Stimulated activated CD8-positive, alpha-beta memory T cell treated with anti-CD3 and anti-CD28 coated beads, Interleukin-7, amount 100 ng/mL, for 48 hours (primary cell): Measurements from ENCODE around the gene DNAJB6.

Source experiments
- DNase-seq, 2 donors: peaks; one replicate each; pipeline ENCODE4 v3.0.0-alpha.2; 2020; ENCODE audit warnings: low read depth in 1 of 2; ENCODE audit errors: extremely low read depth in 1 of 2

DNAJB6 gene

GRCh38 chr7:157336383-157337315 lies at the start of gene DNAJB6:
Gene DNAJB6, plus strand, starts transcription at chr7:157337004. Its CDS starts 21,569 bp downstream, at chr7:157358573.
- peak; percentile 86 to 93 for DNase-seq

GRCh38 chr7:157291404-157292080 lies 45.3 kb upstream of the DNAJB6 start:
- DNase-seq: no peak

- DNase-seq: no peak
Measured at GRCh38 chr7:157292258-157292657, 44.5 kb upstream of the DNAJB6 start.

- no peak for DNase-seq
Measured at GRCh38 chr7:157292770-157293412, 43.9 kb upstream of the DNAJB6 start.

- DNase-seq: no peak
Measured at GRCh38 chr7:157293413-157293788, 43.4 kb upstream of the DNAJB6 start.

GRCh38 chr7:157294773-157295172 lies 42.0 kb upstream of the DNAJB6 start:
- DNase-seq: no peak

GRCh38 chr7:157295338-157295737 lies 41.5 kb upstream of the DNAJB6 start:
- no peak for DNase-seq

- no peak for DNase-seq
Measured at GRCh38 chr7:157297185-157297584, 39.6 kb upstream of the DNAJB6 start.

- no peak for DNase-seq
Measured at GRCh38 chr7:157299317-157299612, 37.5 kb upstream of the DNAJB6 start.

GRCh38 chr7:157299613-157300368 lies 37.0 kb upstream of the DNAJB6 start:
- DNase-seq: no peak

GRCh38 chr7:157300369-157300825 lies 36.4 kb upstream of the DNAJB6 start:
- DNase-seq: no peak

- DNase-seq: no peak
Measured at GRCh38 chr7:157301610-157302120, 35.1 kb upstream of the DNAJB6 start.

- no peak for DNase-seq
Measured at GRCh38 chr7:157306846-157307838, 29.7 kb upstream of the DNAJB6 start.

GRCh38 chr7:157309988-157310668 lies 26.7 kb upstream of the DNAJB6 start:
- DNase-seq: no peak

GRCh38 chr7:157310676-157311185 lies 26.1 kb upstream of the DNAJB6 start:
- DNase-seq: no peak

GRCh38 chr7:157312941-157313340 lies 23.9 kb upstream of the DNAJB6 start:
- no peak for DNase-seq

GRCh38 chr7:157313645-157314044 lies 23.2 kb upstream of the DNAJB6 start:
- no peak for DNase-seq

- no peak for DNase-seq
Measured at GRCh38 chr7:157318015-157318706, 18.6 kb upstream of the DNAJB6 start.
